BE2C (cell line): ENCODE results near the gene TFEB.

ENCODE experiments used
- DNase-seq: peaks from one replicate; pipeline ENCODE4 v3.0.0-alpha.2; 2020
- H3K27me3 ChIP-seq: fragments of 250-450 bp; sonication (Bioruptor Pico); 2 replicates; pipeline ENCODE4 v1.5.1; 2020; ENCODE audit warnings: mild to moderate bottlenecking
- H3K36me3 ChIP-seq: fragments of 250-450 bp; sonication (Bioruptor Pico); 2 replicates; pipeline ENCODE4 v1.5.1; 2020; ENCODE audit warnings: mild to moderate bottlenecking
- H3K4me1 ChIP-seq: fragments of 250-450 bp; sonication (Bioruptor Pico); 2 replicates; pipeline ENCODE4 v1.5.1; 2020
- H3K4me3 ChIP-seq: 2 replicates; pipeline ENCODE4 v1.5.1; 2011; ENCODE audit warnings: low read depth, low read length
- H3K9me3 ChIP-seq: fragments of 250-450 bp; sonication (Bioruptor Pico); 2 replicates; pipeline ENCODE4 v1.5.1; 2020
- CTCF ChIP-seq: IDR thresholded peaks from 2 replicates; pipeline ENCODE4 v1.5.1; 2012; ENCODE audit warnings: mild to moderate bottlenecking, low read depth, low read length

The TFEB gene

GRCh38 chr6:41680182-41680965, 55.0 kb downstream of the TFEB start:
- no peak for DNase-seq
- Histone ChIP-seq H3K4me1 (peaks cover 3% of the 10 kb centered on the region; the same call in 1 of the 2 replicates), H3K27me3 (no peaks in the 10 kb centered on the region; the same call in 1 of the 2 replicates), H3K9me3 (no peaks in the 10 kb centered on the region), H3K36me3 (no peaks in the 10 kb centered on the region; the same call in 1 of the 2 replicates), H3K4me3 (no peak overlapping the region)
- TF ChIP-seq CTCF, result no peak

GRCh38 chr6:41679696-41680095, 55.7 kb downstream of the TFEB start:
- DNase-seq, result no peak
- no peaks in the 10 kb centered on the region for H3K9me3 ChIP-seq
- peaks cover 3% of the 10 kb centered on the region; the same call in 1 of the 2 replicates for H3K4me1 ChIP-seq

GRCh38 chr6:41678511-41679084, 56.8 kb downstream of the TFEB start:
- DNase-seq, result no peak
- Histone ChIP-seq H3K36me3 (no peaks in the 10 kb centered on the region), H3K4me1 (peaks cover 3% of the 10 kb centered on the region; the same call in 1 of the 2 replicates), H3K4me3 (no peak overlapping the region), H3K9me3 (no peaks in the 10 kb centered on the region), H3K27me3 (no peaks in the 10 kb centered on the region; the same call in 1 of the 2 replicates)
- TF ChIP-seq CTCF, result no peak

More at GRCh38 chr6:41679696-41680095, 55.7 kb downstream of the TFEB start:
- H3K27me3 ChIP-seq, result no peaks in the 10 kb centered on the region; the same call in 1 of the 2 replicates
- TF ChIP-seq CTCF, result no peak
- no peak overlapping the region for H3K4me3 ChIP-seq
- no peaks in the 10 kb centered on the region for H3K36me3 ChIP-seq

GRCh38 chr6:41677124-41677921, 58.1 kb downstream of the TFEB start:
- Histone ChIP-seq H3K4me3 (no peak overlapping the region), H3K4me1 (peaks cover 3% of the 10 kb centered on the region; the same call in 1 of the 2 replicates), H3K36me3 (no peaks in the 10 kb centered on the region), H3K9me3 (no peaks in the 10 kb centered on the region), H3K27me3 (no peaks in the 10 kb centered on the region)
- DNase-seq, result no peak
- no peak for TF ChIP-seq CTCF

- Histone ChIP-seq H3K4me1 (no peaks in the 10 kb centered on the region), H3K4me3 (no peak overlapping the region), H3K9me3 (no peaks in the 10 kb centered on the region), H3K27me3 (no peaks in the 10 kb centered on the region), H3K36me3 (no peaks in the 10 kb centered on the region)
- no peak for DNase-seq
- no peak for TF ChIP-seq CTCF
Observed at GRCh38 chr6:41676431-41676830, 59.0 kb downstream of the TFEB start.
